ENCODE measurements around the gene AIP. TPM values are rescaled to one million over a fixed set of nuclear protein-coding genes. Genes with fewer than 3 reads are reported as not detected.

AIP gene
- total RNA-seq, 1 experiment from 2014 or later: 171 TPM

DNA sequence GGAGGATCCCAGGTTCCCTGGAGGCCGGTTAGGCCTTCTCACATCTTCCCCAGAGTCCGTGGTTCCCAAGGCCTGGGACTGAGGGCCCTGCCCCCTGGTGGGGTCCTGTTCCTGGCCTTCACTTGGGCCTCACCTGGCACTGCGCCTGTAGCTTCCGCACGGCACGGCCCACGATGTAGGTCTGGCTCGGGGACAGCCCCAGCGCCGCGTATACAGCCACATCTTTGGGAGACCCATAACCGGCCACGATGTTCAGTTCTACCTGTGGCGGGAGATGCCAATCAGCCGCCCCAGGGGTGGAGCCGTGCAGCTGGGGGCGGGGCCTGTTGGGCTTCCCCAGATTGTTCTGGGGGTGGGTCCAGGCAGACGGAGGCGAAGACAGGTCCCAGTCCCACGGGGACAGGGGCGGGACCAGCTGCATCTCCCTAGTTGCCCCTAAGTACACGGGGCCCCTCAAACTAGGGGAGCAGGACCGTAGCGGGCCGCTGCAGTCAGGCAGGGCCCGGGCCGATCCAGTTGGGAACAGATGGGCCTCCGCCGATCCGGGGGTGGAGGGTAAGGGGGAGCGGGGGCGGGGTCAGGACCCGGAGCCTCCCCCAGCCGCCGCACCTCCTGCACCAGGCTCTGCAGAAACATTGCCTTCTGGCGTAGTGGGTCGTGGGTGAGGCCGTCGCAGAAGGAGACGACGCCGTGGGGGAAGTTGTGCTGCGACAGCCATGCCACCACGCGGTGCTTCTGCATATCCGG, 10.1 kb downstream of the AIP start:
- H3K4me3 ChIP-seq (ENCODE audit: low read length): no peak overlapping the region
- ATAC-seq (no peak), DNase-seq (no peak)
- no peaks in the 10 kb centered on the region for H3K27me3 ChIP-seq (ENCODE audit: low read length)
- H3K4me1 ChIP-seq (ENCODE audit: insufficient read depth, low read length): no peaks in the 10 kb centered on the region
- H3K9me2 ChIP-seq (replicated peaks; ENCODE audit: low read length): no peaks in the 10 kb centered on the region
- H4K20me1 ChIP-seq (ENCODE audit: low read length): no peaks in the 10 kb centered on the region
- H2AFZ ChIP-seq (ENCODE audit: low read length): no peak overlapping the region
- POLR2A ChIA-PET (ENCODE audit: unreplicated experiment): no interaction called here
- intact Hi-C loops (cut with micrococcal nuclease): no loop called here
- no peaks in the 10 kb centered on the region for H3K79me2 ChIP-seq (ENCODE audit: low read length)
- H3K4me2 ChIP-seq (ENCODE audit: low read length): no peak overlapping the region
- CTCF ChIA-PET: no interaction called here
- H3K9ac ChIP-seq (ENCODE audit: low read length): no peak overlapping the region
- no peaks in the 10 kb centered on the region; the same call in 1 of the 2 replicates for H3K36me3 ChIP-seq (ENCODE audit: low read depth, low read length)
- TF ChIP-seq EZH2 (IDR thresholded peaks at IDR 0.05; ENCODE audit: low read length, unreplicated experiment) (no peak), EZH2phosphoT487 (IDR thresholded peaks at IDR 0.05; ENCODE audit: borderline replicate concordance, low read length) (no peak)
- TF ChIP-seq, protein P1, sequence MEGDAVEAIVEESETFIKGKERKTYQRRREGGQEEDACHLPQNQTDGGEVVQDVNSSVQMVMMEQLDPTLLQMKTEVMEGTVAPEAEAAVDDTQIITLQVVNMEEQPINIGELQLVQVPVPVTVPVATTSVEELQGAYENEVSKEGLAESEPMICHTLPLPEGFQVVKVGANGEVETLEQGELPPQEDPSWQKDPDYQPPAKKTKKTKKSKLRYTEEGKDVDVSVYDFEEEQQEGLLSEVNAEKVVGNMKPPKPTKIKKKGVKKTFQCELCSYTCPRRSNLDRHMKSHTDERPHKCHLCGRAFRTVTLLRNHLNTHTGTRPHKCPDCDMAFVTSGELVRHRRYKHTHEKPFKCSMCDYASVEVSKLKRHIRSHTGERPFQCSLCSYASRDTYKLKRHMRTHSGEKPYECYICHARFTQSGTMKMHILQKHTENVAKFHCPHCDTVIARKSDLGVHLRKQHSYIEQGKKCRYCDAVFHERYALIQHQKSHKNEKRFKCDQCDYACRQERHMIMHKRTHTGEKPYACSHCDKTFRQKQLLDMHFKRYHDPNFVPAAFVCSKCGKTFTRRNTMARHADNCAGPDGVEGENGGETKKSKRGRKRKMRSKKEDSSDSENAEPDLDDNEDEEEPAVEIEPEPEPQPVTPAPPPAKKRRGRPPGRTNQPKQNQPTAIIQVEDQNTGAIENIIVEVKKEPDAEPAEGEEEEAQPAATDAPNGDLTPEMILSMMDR (conservative IDR thresholded peaks at IDR 0.05; ENCODE audit: low read depth, low read length): no peak
- H3F3A ChIP-seq (ENCODE audit: low read length, unreplicated experiment): no peaks in the 10 kb centered on the region
- no peak overlapping the region for H3K27ac ChIP-seq (ENCODE audit: low read length)
- no TSS peak for BruUV-seq (replicated peaks)
- no peaks in the 10 kb centered on the region for H3K9me3 ChIP-seq (ENCODE audit: low read length)

DNA sequence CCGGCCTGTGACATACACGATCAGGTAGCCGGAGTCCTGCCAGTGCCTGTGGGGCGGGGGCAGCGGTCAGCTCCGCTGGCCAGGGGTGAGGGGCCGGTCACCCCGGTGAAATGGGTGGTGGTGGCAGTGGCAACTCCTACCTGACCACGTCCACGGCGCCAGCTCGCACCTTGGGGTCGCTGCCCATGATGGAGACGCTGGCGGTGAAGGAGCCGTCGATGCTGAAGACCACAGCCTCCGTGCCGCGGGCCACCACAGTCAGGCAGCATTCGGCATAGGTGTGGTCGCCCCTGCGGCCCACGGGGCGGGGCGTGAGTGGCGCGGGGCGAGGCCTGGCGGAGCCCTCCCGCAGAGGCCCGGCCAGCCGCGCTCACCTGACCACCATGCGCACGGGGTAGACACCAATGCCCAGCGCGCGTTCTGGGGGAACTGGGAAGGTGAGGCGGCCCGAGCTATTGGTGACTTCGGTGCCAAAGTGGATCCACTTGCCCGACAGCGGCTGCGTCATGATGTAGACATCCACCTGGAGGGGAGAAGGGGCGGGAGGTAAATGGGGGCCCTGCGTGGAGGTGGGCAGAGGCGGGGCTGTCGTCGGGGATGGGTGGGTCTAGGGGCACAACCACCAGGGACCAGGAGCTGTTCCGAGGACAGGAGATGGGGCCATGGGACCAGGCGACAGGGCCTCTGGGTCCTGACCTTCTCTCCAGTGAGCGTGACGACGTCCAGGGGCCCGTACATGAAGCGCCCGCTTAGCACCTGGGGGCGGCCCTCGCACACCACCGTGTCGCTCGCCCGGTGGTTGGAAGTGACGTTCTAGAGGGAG, 10.9 kb downstream of the AIP start:
- Histone ChIP-seq H4K20me1 (ENCODE audit: low read length) (no peaks in the 10 kb centered on the region), H3F3A (ENCODE audit: low read length, unreplicated experiment) (no peaks in the 10 kb centered on the region), H3K4me2 (ENCODE audit: low read length) (no peak overlapping the region), H3K79me2 (ENCODE audit: low read length) (no peaks in the 10 kb centered on the region), H3K27ac (ENCODE audit: low read length) (no peak overlapping the region), H3K36me3 (ENCODE audit: low read depth, low read length) (no peaks in the 10 kb centered on the region; the same call in 1 of the 2 replicates), H3K27me3 (ENCODE audit: low read length) (no peaks in the 10 kb centered on the region), H3K9me3 (ENCODE audit: low read length) (no peaks in the 10 kb centered on the region), H3K4me3 (ENCODE audit: low read length) (no peak overlapping the region), H2AFZ (ENCODE audit: low read length) (no peak overlapping the region), H3K4me1 (ENCODE audit: insufficient read depth, low read length) (no peaks in the 10 kb centered on the region), H3K9me2 (replicated peaks; ENCODE audit: low read length) (no peaks in the 10 kb centered on the region), H3K9ac (ENCODE audit: low read length) (no peak overlapping the region)
- ChIA-PET CTCF (no interaction called here), POLR2A (ENCODE audit: unreplicated experiment) (no interaction called here)
- TF ChIP-seq EZH2 (IDR thresholded peaks at IDR 0.05; ENCODE audit: low read length, unreplicated experiment) (no peak), EZH2phosphoT487 (IDR thresholded peaks at IDR 0.05; ENCODE audit: borderline replicate concordance, low read length) (no peak)
- TF ChIP-seq, protein P1 (conservative IDR thresholded peaks at IDR 0.05; ENCODE audit: low read depth, low read length): no peak
- DNase-seq (no peak), ATAC-seq (no peak)
- BruUV-seq (replicated peaks): TSS peak; percentile 12
- intact Hi-C loops (cut with micrococcal nuclease): no loop called here
